ENCODE data around the gene CDH13.
"Not testable (repeated sequence)": the region's sequence is repeated elsewhere in the genome, so short reads cannot be mapped to it uniquely, and the experiment has no call there.

The CDH13 gene

GRCh38 chr16:82915139-82915824 is 288.5 kb downstream of the CDH13 start:
- in situ Hi-C loops (cut with HindIII; ENCODE audit: low sequenced_read_pairs) = no loop called here
- H3K4me3 ChIP-seq (ENCODE audit: low read depth, low read length) = no peak overlapping the region
- DNase-seq (ENCODE audit: low read depth) = no peak
- TF ChIP-seq CTCF (IDR thresholded peaks at IDR 0.05; ENCODE audit: low read depth, low read length, missing control alignments) = no peak

- in situ Hi-C loops (cut with HindIII; ENCODE audit: low sequenced_read_pairs) = no loop called here
- TF ChIP-seq CTCF (IDR thresholded peaks at IDR 0.05; ENCODE audit: low read depth, low read length, missing control alignments) = no peak
These were observed 291.3 kb downstream of the CDH13 start for GRCh38 chr16:82917886-82918595.

DNA sequence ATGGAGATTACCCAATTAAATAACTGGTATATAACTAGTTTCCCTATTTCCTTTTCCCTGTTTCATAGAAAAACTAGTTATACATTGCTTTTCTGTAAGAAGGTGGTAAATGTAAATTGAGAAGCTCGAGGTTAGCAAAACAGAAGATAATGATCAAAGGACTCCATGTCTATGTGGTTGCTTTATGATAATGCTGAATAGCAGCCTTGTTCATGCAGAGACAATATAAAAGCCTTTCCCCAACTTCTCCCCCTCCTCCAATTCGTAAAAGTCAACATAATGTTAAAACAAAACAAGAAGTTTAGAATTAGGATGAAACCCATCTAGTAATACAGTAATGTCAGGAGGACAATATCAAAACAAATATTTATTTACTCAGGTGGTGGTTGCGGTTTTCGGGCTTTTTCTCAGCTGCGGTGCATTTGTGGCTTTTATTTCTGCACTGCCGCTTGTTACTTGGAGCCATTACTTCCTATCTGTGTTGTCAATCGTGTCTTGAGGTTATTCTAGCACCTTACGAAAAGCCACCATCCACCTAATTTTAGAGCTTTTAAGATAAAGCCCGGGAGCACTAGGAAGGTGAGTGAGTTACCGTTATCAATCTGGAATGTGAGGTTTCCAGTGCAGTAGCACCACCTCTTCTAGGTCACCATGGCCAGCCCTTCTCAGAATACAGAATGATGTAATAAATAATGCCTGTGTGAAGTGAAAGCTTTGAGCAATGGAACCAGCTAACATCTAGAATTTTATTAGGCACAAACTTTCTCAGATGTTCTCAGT is 297.5 kb downstream of the CDH13 start:
- no peak for TF ChIP-seq CTCF (IDR thresholded peaks at IDR 0.05; ENCODE audit: low read depth, low read length, missing control alignments)
- in situ Hi-C loops (cut with HindIII; ENCODE audit: low sequenced_read_pairs) = no loop called here
- no peak for DNase-seq (ENCODE audit: low read depth)
- H3K4me3 ChIP-seq (ENCODE audit: low read depth, low read length) = no peak overlapping the region

More at GRCh38 chr16:82917886-82918595, 291.3 kb downstream of the CDH13 start:
- no peak for DNase-seq (ENCODE audit: low read depth)
- H3K4me3 ChIP-seq (ENCODE audit: low read depth, low read length) = no peak overlapping the region

GRCh38 chr16:82926500-82926899 is 299.7 kb downstream of the CDH13 start:
- TF ChIP-seq CTCF (IDR thresholded peaks at IDR 0.05; ENCODE audit: low read depth, low read length, missing control alignments) = no peak
- no peak overlapping the region for H3K4me3 ChIP-seq (ENCODE audit: low read depth, low read length)
- in situ Hi-C loops (cut with HindIII; ENCODE audit: low sequenced_read_pairs) = no loop called here
- DNase-seq (ENCODE audit: low read depth) = no peak

GRCh38 chr16:82933933-82934332 is 307.2 kb downstream of the CDH13 start:
- H3K4me3 ChIP-seq (ENCODE audit: low read depth, low read length); DNase-seq (ENCODE audit: low read depth); in situ Hi-C loops (cut with HindIII; ENCODE audit: low sequenced_read_pairs): not testable (repeated sequence)

- H3K4me3 ChIP-seq (ENCODE audit: low read depth, low read length) = no peak overlapping the region
- TF ChIP-seq CTCF (IDR thresholded peaks at IDR 0.05; ENCODE audit: low read depth, low read length, missing control alignments) = no peak
- DNase-seq (ENCODE audit: low read depth) = no peak
- in situ Hi-C loops (cut with HindIII; ENCODE audit: low sequenced_read_pairs) = no loop called here
These were observed 309.0 kb downstream of the CDH13 start for GRCh38 chr16:82935766-82936165.
